Right atrium auricular region (tissue), 2 donors: ENCODE results near the gene C1QTNF7. TPM values are rescaled to one million over a fixed set of nuclear protein-coding genes. Genes with fewer than 3 reads are reported as not detected.

ENCODE experiments used
- DNase-seq: peaks from one replicate; pipeline ENCODE4 v3.0.0-alpha.2; 2019; ENCODE audit warnings: low spot score
- H3K27ac ChIP-seq, 2 donors: fragments of 200-600 bp; sonication (generic); 1 replicate in 1 of 2; 2 replicates in 1 of 2; pipeline ENCODE4 v1.5.1; 2016 to 2019
- H3K27me3 ChIP-seq, 2 donors: fragments of 200-600 bp; sonication (generic); one replicate each; pipeline versions ENCODE4 v1.5.1 to v1.6.0; 2017 to 2019
- H3K36me3 ChIP-seq: fragments of 200-600 bp; sonication (generic); one replicate; pipeline ENCODE4 v1.5.1; 2016
- H3K4me1 ChIP-seq, 2 donors: fragments of 200-600 bp; sonication (generic); one replicate each; pipeline versions ENCODE4 v1.5.1 to v1.6.0; 2017 to 2019
- H3K4me3 ChIP-seq, 2 donors: fragments of 200-600 bp; sonication (generic); 1 replicate in 1 of 2; 2 replicates in 1 of 2; pipeline ENCODE4 v1.5.1; 2017 to 2019; ENCODE audit warnings: mild to moderate bottlenecking in 1 of 2, moderate library complexity in 1 of 2
- H3K9me3 ChIP-seq, 2 donors: fragments of 200-600 bp; sonication (generic); one replicate each; pipeline ENCODE4 v1.5.1; 2019
- total RNA-seq, 2 donors: library from RNA; depleted of rRNA; stranded (reverse); fragments of >200 nt; gene quantifications; one replicate each; pipeline ENCODE4 v1.1.0, GENCODE V29; 2016
- TF ChIP-seq, protein P1 (sequence below), 2 donors: fragments of 200-600 bp; sonication (generic); IDR thresholded peaks; one replicate each; pipeline ENCODE4 v1.5.1; 2019; ENCODE audit warnings: antibody characterized with exemption in 2 of 2

The C1QTNF7 gene
- total RNA-seq, 2 donors from 2014 or later, result 1.0 to 2.9 TPM

DNA sequence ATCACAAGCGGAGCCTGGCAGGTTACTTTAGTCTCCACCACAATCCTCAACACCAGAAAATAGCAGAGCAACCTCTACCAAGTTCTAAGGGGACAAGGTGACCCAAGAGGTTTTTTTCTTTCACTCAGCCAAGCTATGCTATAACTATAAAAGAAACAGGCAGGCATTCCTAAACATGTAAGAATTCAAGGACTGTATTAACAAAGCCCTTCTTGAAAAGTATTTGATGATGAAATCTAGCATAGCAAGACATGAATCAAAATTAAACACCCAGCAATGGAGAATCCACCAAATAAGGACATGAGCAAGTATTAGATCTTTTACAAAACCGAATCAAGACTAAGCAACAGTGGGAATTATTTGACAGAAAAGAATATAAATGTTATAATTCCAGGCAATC is 25.7 kb upstream of the C1QTNF7 start:
- H3K4me1 ChIP-seq, result peaks cover 0 to 20% of the 10 kb centered on the region in 2 donors
- peak overlapping the region in 1 of 2 donors; percentile 24 for H3K27ac ChIP-seq
- TF ChIP-seq, protein P1, sequence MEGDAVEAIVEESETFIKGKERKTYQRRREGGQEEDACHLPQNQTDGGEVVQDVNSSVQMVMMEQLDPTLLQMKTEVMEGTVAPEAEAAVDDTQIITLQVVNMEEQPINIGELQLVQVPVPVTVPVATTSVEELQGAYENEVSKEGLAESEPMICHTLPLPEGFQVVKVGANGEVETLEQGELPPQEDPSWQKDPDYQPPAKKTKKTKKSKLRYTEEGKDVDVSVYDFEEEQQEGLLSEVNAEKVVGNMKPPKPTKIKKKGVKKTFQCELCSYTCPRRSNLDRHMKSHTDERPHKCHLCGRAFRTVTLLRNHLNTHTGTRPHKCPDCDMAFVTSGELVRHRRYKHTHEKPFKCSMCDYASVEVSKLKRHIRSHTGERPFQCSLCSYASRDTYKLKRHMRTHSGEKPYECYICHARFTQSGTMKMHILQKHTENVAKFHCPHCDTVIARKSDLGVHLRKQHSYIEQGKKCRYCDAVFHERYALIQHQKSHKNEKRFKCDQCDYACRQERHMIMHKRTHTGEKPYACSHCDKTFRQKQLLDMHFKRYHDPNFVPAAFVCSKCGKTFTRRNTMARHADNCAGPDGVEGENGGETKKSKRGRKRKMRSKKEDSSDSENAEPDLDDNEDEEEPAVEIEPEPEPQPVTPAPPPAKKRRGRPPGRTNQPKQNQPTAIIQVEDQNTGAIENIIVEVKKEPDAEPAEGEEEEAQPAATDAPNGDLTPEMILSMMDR (IDR thresholded peaks at IDR 0.05), result no peak
- DNase-seq, result no peak
- no peak overlapping the region for H3K4me3 ChIP-seq
- no peaks in the 10 kb centered on the region for H3K36me3 ChIP-seq
- no peaks in the 10 kb centered on the region for H3K9me3 ChIP-seq
- H3K27me3 ChIP-seq, result no peaks in the 10 kb centered on the region

DNA sequence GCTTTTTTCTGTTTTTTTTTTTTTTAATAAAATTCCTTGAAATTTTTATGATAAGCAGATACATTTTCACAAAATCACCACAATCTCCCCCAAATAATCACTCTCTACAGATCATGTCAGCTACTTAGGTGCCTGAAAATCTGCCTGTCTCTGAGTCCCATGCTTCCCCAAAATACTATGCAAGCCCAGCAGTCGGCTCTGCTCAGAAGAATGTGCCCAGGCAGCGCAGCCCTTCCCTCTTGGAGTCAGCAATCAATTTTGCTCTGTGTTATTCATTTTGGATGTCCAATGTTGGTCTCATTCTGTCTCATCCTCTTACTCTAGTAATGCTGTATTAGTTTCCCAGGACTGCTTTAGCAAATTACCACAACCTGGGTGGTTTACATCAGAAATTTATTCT is 24.9 kb upstream of the C1QTNF7 start:
- Histone ChIP-seq H3K9me3 (no peaks in the 10 kb centered on the region), H3K27ac (no peak overlapping the region), H3K27me3 (no peaks in the 10 kb centered on the region), H3K36me3 (no peaks in the 10 kb centered on the region), H3K4me3 (no peak overlapping the region), H3K4me1 (peaks cover 0 to 20% of the 10 kb centered on the region in 2 donors)
- no peak for DNase-seq
- TF ChIP-seq, protein P1 (IDR thresholded peaks at IDR 0.05), result no peak

DNA sequence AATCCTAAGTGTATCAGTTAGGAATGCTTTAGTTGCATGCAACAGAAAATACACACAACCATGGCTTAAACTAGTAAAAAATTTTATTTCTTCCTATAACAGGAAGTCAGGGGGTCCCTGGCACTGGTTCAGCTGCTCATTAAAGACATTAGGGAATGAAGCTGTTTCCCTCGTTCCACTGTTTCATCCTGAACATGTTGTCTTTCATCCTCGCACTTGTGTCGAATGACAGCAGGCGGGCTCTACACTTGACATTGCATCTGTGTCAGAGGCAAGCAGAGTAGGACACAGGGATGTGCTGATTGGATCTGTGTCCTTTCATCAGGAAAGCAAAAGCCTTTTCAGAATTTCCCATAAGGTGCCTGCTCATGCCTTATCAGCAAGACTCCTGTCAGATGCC is 22.8 kb upstream of the C1QTNF7 start:
- no peaks in the 10 kb centered on the region for H3K9me3 ChIP-seq
- peaks cover 0 to 20% of the 10 kb centered on the region in 2 donors for H3K4me1 ChIP-seq
- no peak for DNase-seq
- no peaks in the 10 kb centered on the region for H3K36me3 ChIP-seq
- H3K4me3 ChIP-seq, result no peak overlapping the region
- no peaks in the 10 kb centered on the region for H3K27me3 ChIP-seq
- no peak overlapping the region for H3K27ac ChIP-seq
- TF ChIP-seq, protein P1 (IDR thresholded peaks at IDR 0.05), result no peak

DNA sequence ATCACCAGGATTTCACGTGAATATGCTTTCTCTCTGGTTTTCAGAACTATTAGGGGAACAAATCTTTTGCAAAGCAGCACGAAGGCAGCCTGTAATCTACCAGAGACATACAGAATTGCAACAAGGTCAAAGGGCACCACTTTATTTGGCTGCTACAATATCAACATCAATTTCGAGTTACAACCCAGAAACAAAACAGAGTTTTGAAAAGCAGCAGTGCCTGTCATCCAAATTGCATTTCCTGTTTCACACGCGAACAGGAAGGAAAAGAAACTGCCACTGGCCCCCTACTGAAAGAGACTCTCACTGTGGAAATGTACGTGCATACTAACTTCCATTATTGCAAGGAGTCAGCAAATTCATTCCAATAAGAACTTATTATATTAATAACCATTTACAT is 17.1 kb upstream of the C1QTNF7 start:
- TF ChIP-seq, protein P1 (IDR thresholded peaks at IDR 0.05), result no peak
- Histone ChIP-seq H3K9me3 (no peaks in the 10 kb centered on the region), H3K4me3 (no peak overlapping the region), H3K27me3 (no peaks in the 10 kb centered on the region), H3K27ac (no peak overlapping the region), H3K4me1 (peaks cover 0 to 7% of the 10 kb centered on the region in 2 donors), H3K36me3 (no peaks in the 10 kb centered on the region)
- DNase-seq, result no peak

DNA sequence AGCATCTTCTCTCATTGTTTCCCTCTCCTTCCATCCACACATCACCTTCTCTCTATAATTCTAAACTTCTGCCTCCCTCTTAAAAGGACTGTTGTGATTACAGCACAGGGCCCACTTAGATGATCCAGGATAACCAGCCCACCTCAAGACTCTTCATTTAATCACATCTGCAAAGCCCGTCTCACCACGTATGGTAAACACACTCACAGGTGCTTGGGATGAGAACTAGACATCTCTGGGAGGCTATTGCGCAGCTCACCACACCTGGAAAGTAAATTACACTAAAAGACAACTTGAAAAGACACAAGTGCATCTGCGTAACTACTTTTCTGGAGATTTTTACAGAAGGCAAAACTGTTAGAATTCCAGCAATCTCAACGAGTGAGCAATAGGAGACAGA is 15.4 kb upstream of the C1QTNF7 start:
- TF ChIP-seq, protein P1 (IDR thresholded peaks at IDR 0.05), result no peak
- peaks cover 0 to 7% of the 10 kb centered on the region in 2 donors for H3K4me1 ChIP-seq
- no peak overlapping the region for H3K4me3 ChIP-seq
- H3K27me3 ChIP-seq, result no peaks in the 10 kb centered on the region
- H3K9me3 ChIP-seq, result no peaks in the 10 kb centered on the region
- H3K36me3 ChIP-seq, result no peaks in the 10 kb centered on the region
- no peak for DNase-seq
- no peak overlapping the region for H3K27ac ChIP-seq

DNA sequence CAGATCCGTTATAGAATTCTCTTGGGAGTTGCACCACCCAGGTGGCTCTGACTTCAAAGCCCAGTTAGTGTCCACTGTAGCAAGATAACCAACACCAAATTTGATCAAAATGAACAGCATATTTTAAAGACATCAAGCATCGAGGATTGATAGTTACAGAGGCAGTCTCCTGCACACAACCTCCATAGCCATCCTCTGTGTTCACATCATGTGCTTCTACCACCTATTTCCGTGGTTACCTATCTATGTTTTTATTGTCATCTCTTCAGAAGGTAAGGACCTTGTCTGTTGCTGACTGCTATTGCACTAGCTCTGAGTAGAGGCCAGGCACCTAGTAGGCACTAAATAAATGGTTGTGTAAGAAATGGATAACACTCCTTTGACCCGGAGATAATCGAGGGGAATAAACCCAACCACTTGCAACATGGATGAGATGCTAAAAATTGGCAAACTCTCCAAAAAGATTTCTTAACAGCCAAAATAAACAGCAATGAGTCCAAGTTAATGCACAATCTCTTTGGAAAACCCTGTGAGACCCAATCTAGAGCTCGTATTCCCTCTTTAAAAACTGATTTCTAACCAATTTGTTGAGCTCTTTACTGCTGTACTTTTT is 14.7 kb upstream of the C1QTNF7 start:
- no peak for DNase-seq
- Histone ChIP-seq H3K27me3 (no peaks in the 10 kb centered on the region), H3K4me1 (peaks cover 0 to 7% of the 10 kb centered on the region in 2 donors), H3K36me3 (no peaks in the 10 kb centered on the region), H3K9me3 (no peaks in the 10 kb centered on the region), H3K4me3 (no peak overlapping the region), H3K27ac (peak overlapping the region in 1 of 2 donors; percentile 59)
- TF ChIP-seq, protein P1 (IDR thresholded peaks at IDR 0.05), result no peak
